Measurements from ENCODE around the gene C22orf23. TPM values are rescaled to one million over a fixed set of nuclear protein-coding genes. Genes with fewer than 3 reads are reported as not detected.
"Not testable (repeated sequence)": the region's sequence is repeated elsewhere in the genome, so short reads cannot be mapped to it uniquely, and the experiment has no call there.

Gene C22orf23
- total RNA-seq, 1 donor from 2014 or later = not detected

- H3K36me3 ChIP-seq (ENCODE audit: insufficient read depth, low read length) = no peaks in the 10 kb centered on the region
- Mint-ChIP-seq H3K27ac (ENCODE audit: unreplicated experiment) (no peak overlapping the region), H3K4me1 (ENCODE audit: low read depth, unreplicated experiment) (peaks cover 5% of the 10 kb centered on the region), H3K36me3 (ENCODE audit: low read depth, unreplicated experiment) (peaks cover 13% of the 10 kb centered on the region), H3K27me3 (ENCODE audit: low read depth, unreplicated experiment) (no peaks in the 10 kb centered on the region), H3K9me3 (ENCODE audit: unreplicated experiment) (no peaks in the 10 kb centered on the region), H3K4me3 (ENCODE audit: unreplicated experiment) (no peak overlapping the region)
- no peak overlapping the region for H3K27ac ChIP-seq (ENCODE audit: low read depth, low read length)
- no peaks in the 10 kb centered on the region for H3K79me2 ChIP-seq (ENCODE audit: insufficient read depth, low read length)
- no peak for DNase-seq (ENCODE audit: low read depth)
- TF ChIP-seq, protein P1, sequence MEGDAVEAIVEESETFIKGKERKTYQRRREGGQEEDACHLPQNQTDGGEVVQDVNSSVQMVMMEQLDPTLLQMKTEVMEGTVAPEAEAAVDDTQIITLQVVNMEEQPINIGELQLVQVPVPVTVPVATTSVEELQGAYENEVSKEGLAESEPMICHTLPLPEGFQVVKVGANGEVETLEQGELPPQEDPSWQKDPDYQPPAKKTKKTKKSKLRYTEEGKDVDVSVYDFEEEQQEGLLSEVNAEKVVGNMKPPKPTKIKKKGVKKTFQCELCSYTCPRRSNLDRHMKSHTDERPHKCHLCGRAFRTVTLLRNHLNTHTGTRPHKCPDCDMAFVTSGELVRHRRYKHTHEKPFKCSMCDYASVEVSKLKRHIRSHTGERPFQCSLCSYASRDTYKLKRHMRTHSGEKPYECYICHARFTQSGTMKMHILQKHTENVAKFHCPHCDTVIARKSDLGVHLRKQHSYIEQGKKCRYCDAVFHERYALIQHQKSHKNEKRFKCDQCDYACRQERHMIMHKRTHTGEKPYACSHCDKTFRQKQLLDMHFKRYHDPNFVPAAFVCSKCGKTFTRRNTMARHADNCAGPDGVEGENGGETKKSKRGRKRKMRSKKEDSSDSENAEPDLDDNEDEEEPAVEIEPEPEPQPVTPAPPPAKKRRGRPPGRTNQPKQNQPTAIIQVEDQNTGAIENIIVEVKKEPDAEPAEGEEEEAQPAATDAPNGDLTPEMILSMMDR (IDR thresholded peaks at IDR 0.05; ENCODE audit: insufficient read depth, low read depth, low read length) = no peak
- TF ChIP-seq EZH2 (IDR thresholded peaks at IDR 0.05; ENCODE audit: insufficient read depth, low read length) = no peak
- no peak overlapping the region for H2AFZ ChIP-seq (ENCODE audit: low read depth, low read length)
- H3K27me3 ChIP-seq (ENCODE audit: insufficient read depth, low read length) = no peaks in the 10 kb centered on the region
- H4K20me1 ChIP-seq (ENCODE audit: insufficient read depth, low read length) = peaks cover 3% of the 10 kb centered on the region
- no peak overlapping the region for H3K4me2 ChIP-seq (ENCODE audit: low read length)
- no peak for FAIRE-seq
- H3K4me1 ChIP-seq (ENCODE audit: insufficient read depth, low read length) = no peaks in the 10 kb centered on the region
- H3K4me3 ChIP-seq (ENCODE audit: insufficient read depth, low read depth, low read length) = no peak overlapping the region
- H3K9me3 ChIP-seq (ENCODE audit: insufficient read depth, low read depth, low read length) = no peaks in the 10 kb centered on the region
- no peak overlapping the region for H3K9ac ChIP-seq (ENCODE audit: low read length)
Measured at GRCh38 chr22:37976547-37976946, 23.1 kb upstream of the C22orf23 start.

DNA sequence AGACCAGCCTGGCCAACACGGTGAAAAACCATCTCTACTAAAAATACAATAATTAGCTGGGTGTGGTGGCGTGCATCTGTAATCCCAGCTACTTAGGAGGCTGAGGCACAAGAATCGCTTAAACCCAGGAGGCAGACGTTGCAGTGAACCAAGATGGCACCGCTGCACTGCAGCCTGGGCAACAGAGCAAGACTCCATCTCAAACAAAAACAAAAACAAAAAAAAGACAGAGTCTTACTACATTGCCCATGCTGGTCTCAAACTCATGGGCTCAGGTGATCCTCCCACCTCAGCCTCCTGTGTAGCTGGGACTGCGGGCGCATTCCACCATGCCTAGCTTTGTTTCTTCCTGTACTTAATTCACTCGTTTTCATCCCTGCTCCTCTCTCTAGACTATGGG, 22.6 kb upstream of the C22orf23 start:
- DNase-seq (ENCODE audit: low read depth); H3K4me2 ChIP-seq (ENCODE audit: low read length); H3K9me3 ChIP-seq (ENCODE audit: insufficient read depth, low read depth, low read length); H3K4me3 ChIP-seq (ENCODE audit: insufficient read depth, low read depth, low read length); H3K9ac ChIP-seq (ENCODE audit: low read length); H2AFZ ChIP-seq (ENCODE audit: low read depth, low read length); H3K4me1 ChIP-seq (ENCODE audit: insufficient read depth, low read length); H3K27ac Mint-ChIP-seq (ENCODE audit: unreplicated experiment); FAIRE-seq; H3K4me3 Mint-ChIP-seq (ENCODE audit: unreplicated experiment); H3K79me2 ChIP-seq (ENCODE audit: insufficient read depth, low read length); H3K36me3 ChIP-seq (ENCODE audit: insufficient read depth, low read length); H4K20me1 ChIP-seq (ENCODE audit: insufficient read depth, low read length); H3K4me1 Mint-ChIP-seq (ENCODE audit: low read depth, unreplicated experiment); H3K27me3 Mint-ChIP-seq (ENCODE audit: low read depth, unreplicated experiment); H3K27ac ChIP-seq (ENCODE audit: low read depth, low read length); H3K9me3 Mint-ChIP-seq (ENCODE audit: unreplicated experiment); H3K27me3 ChIP-seq (ENCODE audit: insufficient read depth, low read length): not testable (repeated sequence)
- peaks cover 11% of the 10 kb centered on the region for H3K36me3 Mint-ChIP-seq (ENCODE audit: low read depth, unreplicated experiment)

- Mint-ChIP-seq H3K9me3 (ENCODE audit: unreplicated experiment) (no peaks in the 10 kb centered on the region), H3K27me3 (ENCODE audit: low read depth, unreplicated experiment) (no peaks in the 10 kb centered on the region), H3K4me3 (ENCODE audit: unreplicated experiment) (no peak overlapping the region), H3K27ac (ENCODE audit: unreplicated experiment) (no peak overlapping the region), H3K36me3 (ENCODE audit: low read depth, unreplicated experiment) (peaks cover 11% of the 10 kb centered on the region), H3K4me1 (ENCODE audit: low read depth, unreplicated experiment) (peaks cover 9% of the 10 kb centered on the region)
- Histone ChIP-seq H3K4me1 (ENCODE audit: insufficient read depth, low read length) (no peaks in the 10 kb centered on the region), H3K9ac (ENCODE audit: low read length) (no peak overlapping the region), H3K27ac (ENCODE audit: low read depth, low read length) (no peak overlapping the region), H3K4me3 (ENCODE audit: insufficient read depth, low read depth, low read length) (no peak overlapping the region), H3K79me2 (ENCODE audit: insufficient read depth, low read length) (no peaks in the 10 kb centered on the region), H4K20me1 (ENCODE audit: insufficient read depth, low read length) (peaks cover 6% of the 10 kb centered on the region), H3K27me3 (ENCODE audit: insufficient read depth, low read length) (no peaks in the 10 kb centered on the region), H2AFZ (ENCODE audit: low read depth, low read length) (no peak overlapping the region), H3K4me2 (ENCODE audit: low read length) (no peak overlapping the region), H3K9me3 (ENCODE audit: insufficient read depth, low read depth, low read length) (no peaks in the 10 kb centered on the region), H3K36me3 (ENCODE audit: insufficient read depth, low read length) (no peaks in the 10 kb centered on the region)
- FAIRE-seq = no peak
- TF ChIP-seq EZH2 (IDR thresholded peaks at IDR 0.05; ENCODE audit: insufficient read depth, low read length) = no peak
- TF ChIP-seq, protein P1 (IDR thresholded peaks at IDR 0.05; ENCODE audit: insufficient read depth, low read depth, low read length) = no peak
- no peak for DNase-seq (ENCODE audit: low read depth)
Measured at GRCh38 chr22:37975153-37975552, 21.8 kb upstream of the C22orf23 start.

Data from astrocyte (in vitro differentiated cells and primary cell).